ENCODE data around the gene COL1A1. TPM values are rescaled to one million over a fixed set of nuclear protein-coding genes. Genes with fewer than 3 reads are reported as not detected.

Gene COL1A1
- total and polyA plus RNA-seq, 2 of the 13 experiments (the other 11 are each of a cell fraction or from before 2014, with no cell fraction given) = 0.05 TPM; not detected in 1

DNA sequence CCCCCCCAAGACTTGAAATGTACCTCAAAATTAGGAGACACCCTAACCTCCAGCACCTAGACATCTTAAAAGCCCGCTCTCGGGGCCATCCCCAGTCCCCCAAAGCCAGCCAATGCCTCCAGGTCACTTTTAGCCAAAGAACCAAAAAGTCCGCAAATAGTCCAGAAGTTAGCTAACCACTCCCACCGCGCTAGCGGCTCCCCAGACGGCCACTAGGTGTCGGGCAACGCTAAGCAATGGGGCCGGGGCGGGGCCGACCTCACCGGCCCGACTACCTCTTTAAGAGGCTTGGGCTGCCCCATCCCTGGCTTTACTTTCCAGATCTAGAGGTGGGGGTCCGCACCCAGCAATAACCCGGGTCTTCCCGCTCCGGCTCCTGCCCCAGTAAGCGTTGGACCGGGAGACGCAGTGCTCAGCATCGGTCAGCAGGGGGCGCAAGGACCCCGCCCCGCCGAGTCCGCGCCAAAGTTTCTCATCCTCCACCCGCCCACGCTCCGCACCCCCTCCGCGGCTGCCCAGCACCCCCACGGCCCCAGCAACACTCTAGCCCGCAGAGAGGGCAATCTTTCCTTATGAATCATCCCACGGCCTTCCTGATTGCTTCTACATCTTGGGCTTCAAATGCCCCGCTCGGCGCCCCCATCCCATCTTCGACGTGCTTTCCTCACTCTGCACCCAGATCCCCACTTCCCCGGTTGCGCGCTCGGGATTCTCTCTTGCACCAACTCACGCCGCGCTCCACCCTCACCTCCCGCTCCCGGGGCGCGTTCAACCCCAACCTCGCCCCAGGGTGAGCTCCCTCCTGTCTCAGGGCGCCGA lies 765 bp downstream of the COL1A1 start (continued):
- TF ChIP-seq, protein P1, sequence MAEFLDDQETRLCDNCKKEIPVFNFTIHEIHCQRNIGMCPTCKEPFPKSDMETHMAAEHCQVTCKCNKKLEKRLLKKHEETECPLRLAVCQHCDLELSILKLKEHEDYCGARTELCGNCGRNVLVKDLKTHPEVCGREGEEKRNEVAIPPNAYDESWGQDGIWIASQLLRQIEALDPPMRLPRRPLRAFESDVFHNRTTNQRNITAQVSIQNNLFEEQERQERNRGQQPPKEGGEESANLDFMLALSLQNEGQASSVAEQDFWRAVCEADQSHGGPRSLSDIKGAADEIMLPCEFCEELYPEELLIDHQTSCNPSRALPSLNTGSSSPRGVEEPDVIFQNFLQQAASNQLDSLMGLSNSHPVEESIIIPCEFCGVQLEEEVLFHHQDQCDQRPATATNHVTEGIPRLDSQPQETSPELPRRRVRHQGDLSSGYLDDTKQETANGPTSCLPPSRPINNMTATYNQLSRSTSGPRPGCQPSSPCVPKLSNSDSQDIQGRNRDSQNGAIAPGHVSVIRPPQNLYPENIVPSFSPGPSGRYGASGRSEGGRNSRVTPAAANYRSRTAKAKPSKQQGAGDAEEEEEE (CRISPR knock-in tag; IDR thresholded peaks at IDR 0.05; ENCODE audit: borderline replicate concordance) = no peak
- no peak for TF ChIP-seq DNMT3B (CRISPR knock-in tag; conservative IDR thresholded peaks at IDR 0.05)
- no peak for TF ChIP-seq ZNF10 (CRISPR knock-in tag; IDR thresholded peaks at IDR 0.05; ENCODE audit: borderline replicate concordance, low read depth)
- TF ChIP-seq, protein P2, sequence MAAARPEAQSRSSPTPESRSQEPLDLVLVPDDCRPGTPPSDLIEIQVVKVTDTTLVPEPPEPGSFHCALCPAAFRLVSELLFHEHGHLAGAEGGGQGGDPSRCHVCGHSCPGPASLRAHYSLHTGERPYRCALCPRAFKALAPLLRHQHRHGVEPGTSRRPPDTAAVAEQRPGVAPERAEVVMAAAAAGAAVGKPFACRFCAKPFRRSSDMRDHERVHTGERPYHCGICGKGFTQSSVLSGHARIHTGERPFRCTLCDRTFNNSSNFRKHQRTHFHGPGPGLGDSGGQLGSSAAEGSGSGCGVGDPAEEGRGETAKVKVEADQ (CRISPR knock-in tag; IDR thresholded peaks at IDR 0.05; ENCODE audit: borderline replicate concordance) = no peak
- no peak for TF ChIP-seq ZNF468 (CRISPR knock-in tag; IDR thresholded peaks at IDR 0.05)
- TF ChIP-seq, protein P3, sequence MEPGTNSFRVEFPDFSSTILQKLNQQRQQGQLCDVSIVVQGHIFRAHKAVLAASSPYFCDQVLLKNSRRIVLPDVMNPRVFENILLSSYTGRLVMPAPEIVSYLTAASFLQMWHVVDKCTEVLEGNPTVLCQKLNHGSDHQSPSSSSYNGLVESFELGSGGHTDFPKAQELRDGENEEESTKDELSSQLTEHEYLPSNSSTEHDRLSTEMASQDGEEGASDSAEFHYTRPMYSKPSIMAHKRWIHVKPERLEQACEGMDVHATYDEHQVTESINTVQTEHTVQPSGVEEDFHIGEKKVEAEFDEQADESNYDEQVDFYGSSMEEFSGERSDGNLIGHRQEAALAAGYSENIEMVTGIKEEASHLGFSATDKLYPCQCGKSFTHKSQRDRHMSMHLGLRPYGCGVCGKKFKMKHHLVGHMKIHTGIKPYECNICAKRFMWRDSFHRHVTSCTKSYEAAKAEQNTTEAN (CRISPR knock-in tag; conservative IDR thresholded peaks at IDR 0.05) = 0 out of 2 replicates have a peak, but pooled peaks have one; percentile 43
- TF ChIP-seq, protein P4, sequence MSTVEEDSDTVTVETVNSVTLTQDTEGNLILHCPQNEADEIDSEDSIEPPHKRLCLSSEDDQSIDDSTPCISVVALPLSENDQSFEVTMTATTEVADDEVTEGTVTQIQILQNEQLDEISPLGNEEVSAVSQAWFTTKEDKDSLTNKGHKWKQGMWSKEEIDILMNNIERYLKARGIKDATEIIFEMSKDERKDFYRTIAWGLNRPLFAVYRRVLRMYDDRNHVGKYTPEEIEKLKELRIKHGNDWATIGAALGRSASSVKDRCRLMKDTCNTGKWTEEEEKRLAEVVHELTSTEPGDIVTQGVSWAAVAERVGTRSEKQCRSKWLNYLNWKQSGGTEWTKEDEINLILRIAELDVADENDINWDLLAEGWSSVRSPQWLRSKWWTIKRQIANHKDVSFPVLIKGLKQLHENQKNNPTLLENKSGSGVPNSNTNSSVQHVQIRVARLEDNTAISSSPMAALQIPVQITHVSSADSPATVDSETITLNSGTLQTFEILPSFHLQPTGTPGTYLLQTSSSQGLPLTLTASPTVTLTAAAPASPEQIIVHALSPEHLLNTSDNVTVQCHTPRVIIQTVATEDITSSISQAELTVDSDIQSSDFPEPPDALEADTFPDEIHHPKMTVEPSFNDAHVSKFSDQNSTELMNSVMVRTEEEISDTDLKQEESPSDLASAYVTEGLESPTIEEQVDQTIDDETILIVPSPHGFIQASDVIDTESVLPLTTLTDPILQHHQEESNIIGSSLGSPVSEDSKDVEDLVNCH (CRISPR knock-in tag; IDR thresholded peaks at IDR 0.05) = no peak
- TF ChIP-seq ZNF776 (CRISPR knock-in tag; IDR thresholded peaks at IDR 0.05) = peak; percentile 73; the same call in 1 of the 2 replicates
- TF ChIP-seq KDM2A (CRISPR knock-in tag; IDR thresholded peaks at IDR 0.05; ENCODE audit: borderline replicate concordance, low read depth) = peak; percentile 84
- peak; percentile 40; the same call in 1 of the 2 replicates for TF ChIP-seq PHF21A (CRISPR knock-in tag; IDR thresholded peaks at IDR 0.05)
- TF ChIP-seq ZKSCAN8 (CRISPR knock-in tag; IDR thresholded peaks at IDR 0.05; ENCODE audit: borderline replicate concordance) = no peak
- TF ChIP-seq HES4 (CRISPR knock-in tag; IDR thresholded peaks at IDR 0.05; ENCODE audit: borderline replicate concordance) = no peak
- no peak for TF ChIP-seq KDM1A (CRISPR knock-in tag; IDR thresholded peaks at IDR 0.05)
- no peak for TF ChIP-seq FOXM1 (CRISPR knock-in tag; IDR thresholded peaks at IDR 0.05)
- no peak for TF ChIP-seq ZNF382 (CRISPR knock-in tag; IDR thresholded peaks at IDR 0.05; ENCODE audit: borderline replicate concordance)
- TF ChIP-seq, protein P5, sequence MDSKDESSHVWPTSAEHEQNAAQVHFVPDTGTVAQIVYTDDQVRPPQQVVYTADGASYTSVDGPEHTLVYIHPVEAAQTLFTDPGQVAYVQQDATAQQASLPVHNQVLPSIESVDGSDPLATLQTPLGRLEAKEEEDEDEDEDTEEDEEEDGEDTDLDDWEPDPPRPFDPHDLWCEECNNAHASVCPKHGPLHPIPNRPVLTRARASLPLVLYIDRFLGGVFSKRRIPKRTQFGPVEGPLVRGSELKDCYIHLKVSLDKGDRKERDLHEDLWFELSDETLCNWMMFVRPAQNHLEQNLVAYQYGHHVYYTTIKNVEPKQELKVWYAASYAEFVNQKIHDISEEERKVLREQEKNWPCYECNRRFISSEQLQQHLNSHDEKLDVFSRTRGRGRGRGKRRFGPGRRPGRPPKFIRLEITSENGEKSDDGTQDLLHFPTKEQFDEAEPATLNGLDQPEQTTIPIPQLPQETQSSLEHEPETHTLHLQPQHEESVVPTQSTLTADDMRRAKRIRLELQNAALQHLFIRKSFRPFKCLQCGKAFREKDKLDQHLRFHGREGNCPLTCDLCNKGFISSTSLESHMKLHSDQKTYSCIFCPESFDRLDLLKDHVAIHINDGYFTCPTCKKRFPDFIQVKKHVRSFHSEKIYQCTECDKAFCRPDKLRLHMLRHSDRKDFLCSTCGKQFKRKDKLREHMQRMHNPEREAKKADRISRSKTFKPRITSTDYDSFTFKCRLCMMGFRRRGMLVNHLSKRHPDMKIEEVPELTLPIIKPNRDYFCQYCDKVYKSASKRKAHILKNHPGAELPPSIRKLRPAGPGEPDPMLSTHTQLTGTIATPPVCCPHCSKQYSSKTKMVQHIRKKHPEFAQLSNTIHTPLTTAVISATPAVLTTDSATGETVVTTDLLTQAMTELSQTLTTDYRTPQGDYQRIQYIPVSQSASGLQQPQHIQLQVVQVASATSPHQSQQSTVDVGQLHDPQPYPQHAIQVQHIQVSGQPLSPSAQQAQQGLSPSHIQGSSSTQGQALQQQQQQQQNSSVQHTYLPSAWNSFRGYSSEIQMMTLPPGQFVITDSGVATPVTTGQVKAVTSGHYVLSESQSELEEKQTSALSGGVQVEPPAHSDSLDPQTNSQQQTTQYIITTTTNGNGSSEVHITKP (CRISPR knock-in tag; IDR thresholded peaks at IDR 0.05; ENCODE audit: low read depth) = peak; percentile 42; the same call in 1 of the 2 replicates
- TF ChIP-seq SRSF1 (optimal IDR thresholded peaks at IDR 0.05; ENCODE audit: low read depth, low read length) = peak; percentile 91
